PC-3 (cell line): ENCODE measurements around the gene ISOC1. TPM values are rescaled to one million over a fixed set of nuclear protein-coding genes. Genes with fewer than 3 reads are reported as not detected.

Experiments used
- ATAC-seq: fragments of 200-7000 bp; cut with Tn5 transposase; 2 replicates; pipeline ENCODE4 v1.9.1; 2020; ENCODE audit warnings: mild to moderate bottlenecking, moderate library complexity
- BruUV-seq: library from RNA; stranded (reverse); fragments of 400-500 nt; replicated peaks from 2 replicates; lab custom pipeline; 2021; lab: Mats Ljungman, UMichigan
- CTCF ChIA-PET: fragments of 300-600 bp; sonication (Branson Sonifier 250); formaldehyde crosslinking; loops from one replicate; lab custom pipeline; 2022; ENCODE audit warnings: antibody characterized with exemption; lab: Charles Lee
- POLR2A ChIA-PET: fragments of 300-600 bp; sonication (Branson Sonifier 250); formaldehyde crosslinking; loops from one replicate; lab custom pipeline; 2022; ENCODE audit warnings: antibody characterized with exemption; ENCODE audit not compliant: unreplicated experiment; lab: Charles Lee
- DNase-seq: peaks from one replicate; pipeline ENCODE4 v3.0.0-alpha.2; 2015
- H2AFZ ChIP-seq: fragments of 300-600 bp; sonication (generic); 2 replicates; pipeline ENCODE4 v1.6.0; 2016; ENCODE audit warnings: antibody characterized with exemption, low read length
- H3F3A ChIP-seq: fragments of 300-600 bp; sonication (generic); one replicate; pipeline ENCODE4 v1.6.0; 2017; ENCODE audit warnings: antibody characterized with exemption, low read length, control low read depth, mild to moderate bottlenecking; ENCODE audit not compliant: unreplicated experiment
- H3K27ac ChIP-seq: fragments of 300-600 bp; sonication (generic); 2 replicates; pipeline ENCODE4 v1.5.1; 2016; ENCODE audit warnings: mild to moderate bottlenecking, low read length
- H3K27me3 ChIP-seq: fragments of 300-600 bp; sonication (generic); 2 replicates; pipeline ENCODE4 v1.6.1; 2016; ENCODE audit warnings: low read length, mixed read lengths
- H3K36me3 ChIP-seq: fragments of 300-600 bp; sonication (generic); 2 replicates; pipeline ENCODE4 v1.6.1; 2016; ENCODE audit warnings: low read depth, mixed run types, low read length, mixed read lengths
- H3K4me1 ChIP-seq: fragments of 300-600 bp; sonication (generic); 2 replicates; pipeline ENCODE4 v1.5.1; 2016; ENCODE audit warnings: low read length; ENCODE audit not compliant: insufficient read depth
- H3K4me2 ChIP-seq: fragments of 300-600 bp; sonication (generic); 2 replicates; pipeline ENCODE4 v1.6.0; 2016; ENCODE audit warnings: low read length
- H3K4me3 ChIP-seq: fragments of 300-600 bp; sonication (generic); 2 replicates; pipeline ENCODE4 v1.5.1; 2016; ENCODE audit warnings: mild to moderate bottlenecking, low read length, mixed read lengths
- H3K79me2 ChIP-seq: fragments of 300-600 bp; sonication (generic); 2 replicates; pipeline ENCODE4 v1.6.1; 2017; ENCODE audit warnings: low read length, mixed read lengths
- H3K9ac ChIP-seq: fragments of 300-600 bp; sonication (generic); 2 replicates; pipeline ENCODE4 v1.6.0; 2016; ENCODE audit warnings: mild to moderate bottlenecking, low read length
- H3K9me2 ChIP-seq: fragments of 300-600 bp; sonication (generic); replicated peaks from 2 replicates; pipeline ENCODE4 v1.6.1; 2016; ENCODE audit warnings: mixed run types, low read length, mixed read lengths
- H3K9me3 ChIP-seq: fragments of 300-600 bp; sonication (generic); 2 replicates; pipeline ENCODE4 v1.6.1; 2016; ENCODE audit warnings: low read length, mixed read lengths
- H4K20me1 ChIP-seq: fragments of 300-600 bp; sonication (generic); 2 replicates; pipeline ENCODE4 v1.6.1; 2016; ENCODE audit warnings: low read length, mixed read lengths
- CTCF ChIP-seq: fragments of 300-600 bp; sonication (generic); conservative IDR thresholded peaks from 2 replicates; pipeline ENCODE4 v1.5.1; 2017; ENCODE audit warnings: antibody characterized with exemption, low read depth, mild to moderate bottlenecking, low read length
- EZH2 ChIP-seq: fragments of 300-600 bp; sonication (generic); IDR thresholded peaks from one replicate; pipeline ENCODE4 v1.6.1; 2017; ENCODE audit warnings: antibody characterized with exemption, mild to moderate bottlenecking, low read length; ENCODE audit not compliant: unreplicated experiment
- EZH2phosphoT487 ChIP-seq: fragments of 300-600 bp; sonication (generic); IDR thresholded peaks from 2 replicates; pipeline ENCODE4 v1.6.1; 2018; ENCODE audit warnings: mild to moderate bottlenecking, antibody characterized with exemption, low read length, borderline replicate concordance
- intact Hi-C: fragments of 100-400 bp; cut with micrococcal nuclease; formaldehyde crosslinking; loops from 2 replicates; pipeline ENCODE4 v1.9.0; 2023
- total RNA-seq: library from RNA; depleted of rRNA; stranded (reverse); fragments of >200 nt; gene quantifications from 2 replicates; pipeline ENCODE4 v1.2.3, GENCODE V29; 2014

The ISOC1 gene
- total RNA-seq, 1 experiment from 2014 or later: 27.3 TPM

GRCh38 chr5:129063483-129064113 is 31.0 kb upstream of the ISOC1 start:
- no TSS peak for BruUV-seq
- no peaks in the 10 kb centered on the region for H3K9me3 ChIP-seq
- no peak for DNase-seq
- no peaks in the 10 kb centered on the region for H3K4me1 ChIP-seq
- no peak for TF ChIP-seq EZH2
- H3K9ac ChIP-seq: no peak overlapping the region
- H3K4me3 ChIP-seq: no peak overlapping the region
- H2AFZ ChIP-seq: no peak overlapping the region
- ChIA-PET POLR2A (no interaction called here), CTCF (no interaction called here)
- no peaks in the 10 kb centered on the region for H3K36me3 ChIP-seq
- peaks cover 26% of the 10 kb centered on the region for H3K27me3 ChIP-seq
- no peak for ATAC-seq
- H4K20me1 ChIP-seq: no peaks in the 10 kb centered on the region
- intact Hi-C loops: no loop called here
- no peak overlapping the region for H3K4me2 ChIP-seq
- H3K27ac ChIP-seq: no peak overlapping the region
- H3F3A ChIP-seq: no peaks in the 10 kb centered on the region
- no peaks in the 10 kb centered on the region for H3K79me2 ChIP-seq
- H3K9me2 ChIP-seq: no peaks in the 10 kb centered on the region

- no peaks in the 10 kb centered on the region for H3K9me2 ChIP-seq
- intact Hi-C loops: no loop called here
- no peak overlapping the region for H3K27ac ChIP-seq
- DNase-seq: no peak
- POLR2A ChIA-PET: no interaction called here
- no peak for ATAC-seq
- no TSS peak for BruUV-seq
- no peak overlapping the region for H3K4me3 ChIP-seq
- H2AFZ ChIP-seq: no peak overlapping the region
- H3K36me3 ChIP-seq: no peaks in the 10 kb centered on the region
- no peaks in the 10 kb centered on the region for H3K79me2 ChIP-seq
- H3K27me3 ChIP-seq: peaks cover 42% of the 10 kb centered on the region
- CTCF ChIA-PET: no interaction called here
- no peak overlapping the region for H3K9ac ChIP-seq
- no peaks in the 10 kb centered on the region for H3K4me1 ChIP-seq
- no peak for TF ChIP-seq EZH2phosphoT487
- no peak for TF ChIP-seq EZH2
- TF ChIP-seq CTCF: no peak
- H3F3A ChIP-seq: no peaks in the 10 kb centered on the region
- H4K20me1 ChIP-seq: no peaks in the 10 kb centered on the region
- H3K9me3 ChIP-seq: no peaks in the 10 kb centered on the region
- no peak overlapping the region for H3K4me2 ChIP-seq
Observed at GRCh38 chr5:129065721-129066120, 28.8 kb upstream of the ISOC1 start.

- H3K9ac ChIP-seq: no peak overlapping the region
- no peaks in the 10 kb centered on the region for H3K4me1 ChIP-seq
- no peaks in the 10 kb centered on the region for H3K79me2 ChIP-seq
- peaks cover 47% of the 10 kb centered on the region for H3K27me3 ChIP-seq
- H4K20me1 ChIP-seq: no peaks in the 10 kb centered on the region
- H3K4me2 ChIP-seq: no peak overlapping the region
- H3K4me3 ChIP-seq: no peak overlapping the region
- H3K36me3 ChIP-seq: no peaks in the 10 kb centered on the region
- ChIA-PET CTCF (no interaction called here), POLR2A (no interaction called here)
- DNase-seq (no peak), ATAC-seq (no peak)
- no peak overlapping the region for H2AFZ ChIP-seq
- BruUV-seq: no TSS peak
- H3K9me3 ChIP-seq: no peaks in the 10 kb centered on the region
- no peak overlapping the region for H3K27ac ChIP-seq
- H3F3A ChIP-seq: no peaks in the 10 kb centered on the region
- TF ChIP-seq CTCF (no peak), EZH2 (no peak), EZH2phosphoT487 (no peak)
- intact Hi-C loops: no loop called here
- H3K9me2 ChIP-seq: no peaks in the 10 kb centered on the region
Observed at GRCh38 chr5:129067745-129068144, 26.8 kb upstream of the ISOC1 start.
